GF-D8 (cell line): ENCODE measurements around the gene LZTR1.
"Not testable (repeated sequence)": the region's sequence is repeated elsewhere in the genome, so short reads cannot be mapped to it uniquely, and the experiment has no call there.

Source experiments
- DNase-seq: peaks from one replicate; lab custom pipeline; 2025; lab: John Stamatoyannopoulos, UW

Gene LZTR1

GRCh38 chr22:20996598-20997535 lies 14.8 kb downstream of the LZTR1 start:
- no peak for DNase-seq

DNA sequence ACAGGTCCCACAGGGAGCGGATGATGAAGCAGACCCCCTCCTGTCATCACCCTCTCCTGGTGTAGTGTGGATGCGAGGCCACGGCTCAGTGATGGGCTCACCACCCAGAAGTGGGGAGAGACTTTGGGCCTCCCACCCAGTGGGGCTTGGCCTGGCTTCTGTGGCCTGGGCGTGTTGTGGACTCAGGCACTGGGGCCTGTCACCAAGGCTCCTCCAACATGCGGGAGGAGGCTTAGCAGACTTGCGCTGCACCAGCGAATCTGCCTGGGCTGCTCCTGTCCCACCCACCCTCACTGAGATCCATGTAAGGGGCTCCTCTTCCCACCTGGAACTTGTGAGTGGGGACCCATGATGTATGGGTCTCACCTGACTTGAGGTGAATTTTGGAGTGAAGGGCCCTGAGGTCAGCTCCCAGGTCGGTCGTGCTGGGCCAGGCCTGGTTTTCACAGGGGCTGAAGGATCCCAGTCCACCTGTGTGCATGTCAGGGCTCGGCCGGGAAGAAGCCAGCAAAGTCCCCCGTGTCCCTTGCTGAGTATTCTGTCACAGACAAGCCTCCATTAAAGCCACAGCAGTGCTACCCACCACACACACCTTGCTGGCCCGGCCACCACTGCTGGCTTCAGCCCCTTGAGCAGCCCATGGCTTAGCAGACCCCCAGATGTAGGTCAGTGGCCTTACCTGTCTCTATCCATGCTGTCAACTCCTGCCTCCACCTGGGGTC lies 15.6 kb downstream of the LZTR1 start:
- no peak for DNase-seq

- DNase-seq, result no peak
Observed at GRCh38 chr22:20998411-20999336, 16.6 kb downstream of the LZTR1 start.

DNA sequence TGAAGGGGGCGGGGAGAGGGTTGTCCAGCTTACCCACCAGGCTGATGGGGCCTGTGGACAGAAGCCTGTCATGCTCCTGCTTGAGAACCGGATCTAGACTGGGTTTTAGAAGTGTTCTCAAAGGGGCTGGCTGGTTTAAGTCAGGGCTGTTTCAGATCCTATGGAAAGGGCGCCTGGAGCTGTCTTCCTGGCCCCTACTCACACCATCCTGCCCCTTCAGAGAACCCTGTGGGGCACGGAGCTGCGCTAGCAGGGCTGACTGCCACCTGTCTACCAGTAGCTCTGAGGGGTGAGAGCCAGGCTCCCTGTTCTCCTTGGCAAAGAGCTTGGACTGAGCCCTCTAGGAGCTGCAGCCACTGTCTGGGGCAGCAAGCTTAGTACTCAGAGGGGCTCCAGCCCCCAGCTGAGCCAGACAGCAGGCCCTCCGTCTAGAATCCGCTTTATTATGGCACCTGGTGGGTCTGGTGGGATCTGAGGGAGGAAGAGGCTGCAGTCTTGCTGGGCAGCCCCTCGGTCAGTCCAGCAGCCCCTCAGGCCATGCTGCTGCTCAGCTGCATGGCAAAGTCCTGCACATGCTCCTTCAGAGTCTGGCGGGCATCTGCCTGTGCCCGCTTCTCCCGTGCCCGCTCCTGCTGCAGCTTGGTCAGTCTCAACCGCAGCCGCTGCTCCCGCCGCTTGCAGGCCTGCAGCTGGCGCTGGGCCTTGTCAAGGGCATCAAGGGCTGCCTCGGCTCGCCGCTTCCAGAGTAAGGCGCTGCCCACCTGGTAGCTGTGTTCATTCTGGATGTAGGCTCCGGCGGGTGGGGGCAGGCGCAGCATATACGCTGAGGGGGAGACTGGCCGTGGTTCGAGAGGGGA lies 17.5 kb downstream of the LZTR1 start:
- DNase-seq, result no peak

DNA sequence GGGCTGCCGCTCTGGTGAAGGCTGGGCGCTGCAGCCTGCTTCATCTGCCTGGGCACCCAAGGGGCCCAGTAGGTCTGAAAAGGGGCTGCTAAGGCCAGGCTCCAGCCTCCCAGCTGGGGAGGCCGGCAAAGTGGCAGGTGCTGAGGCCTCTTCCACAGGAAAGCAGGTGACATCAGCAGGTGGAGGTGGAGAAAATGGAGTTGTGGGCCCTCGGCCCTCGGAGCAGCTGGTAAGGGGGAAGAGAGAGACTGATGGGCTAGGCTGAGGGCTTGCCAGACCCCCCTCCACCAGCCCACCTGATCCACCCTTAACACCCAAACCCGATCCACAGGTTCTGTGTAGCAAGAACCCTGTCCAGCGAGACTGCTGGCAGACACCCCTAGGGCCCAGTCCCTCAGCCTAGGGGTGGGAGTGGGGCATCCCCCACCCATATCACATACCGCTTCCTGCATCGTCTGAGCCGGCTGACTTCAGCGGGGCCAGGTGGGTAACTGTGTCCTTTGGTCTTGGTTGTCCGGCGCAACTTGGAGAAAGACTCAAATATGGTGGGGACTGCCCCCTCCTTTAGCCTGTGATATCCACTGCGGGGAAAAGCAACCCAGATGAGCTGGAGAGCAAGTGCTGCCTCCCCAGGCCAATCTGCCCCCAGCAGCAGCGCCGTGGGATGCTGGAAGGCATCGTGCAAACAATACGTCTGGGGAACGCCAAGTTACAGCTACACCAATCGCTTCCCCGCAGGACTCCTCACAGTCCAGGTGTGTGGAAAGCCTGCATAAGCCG lies 18.3 kb downstream of the LZTR1 start:
- no peak for DNase-seq

DNA sequence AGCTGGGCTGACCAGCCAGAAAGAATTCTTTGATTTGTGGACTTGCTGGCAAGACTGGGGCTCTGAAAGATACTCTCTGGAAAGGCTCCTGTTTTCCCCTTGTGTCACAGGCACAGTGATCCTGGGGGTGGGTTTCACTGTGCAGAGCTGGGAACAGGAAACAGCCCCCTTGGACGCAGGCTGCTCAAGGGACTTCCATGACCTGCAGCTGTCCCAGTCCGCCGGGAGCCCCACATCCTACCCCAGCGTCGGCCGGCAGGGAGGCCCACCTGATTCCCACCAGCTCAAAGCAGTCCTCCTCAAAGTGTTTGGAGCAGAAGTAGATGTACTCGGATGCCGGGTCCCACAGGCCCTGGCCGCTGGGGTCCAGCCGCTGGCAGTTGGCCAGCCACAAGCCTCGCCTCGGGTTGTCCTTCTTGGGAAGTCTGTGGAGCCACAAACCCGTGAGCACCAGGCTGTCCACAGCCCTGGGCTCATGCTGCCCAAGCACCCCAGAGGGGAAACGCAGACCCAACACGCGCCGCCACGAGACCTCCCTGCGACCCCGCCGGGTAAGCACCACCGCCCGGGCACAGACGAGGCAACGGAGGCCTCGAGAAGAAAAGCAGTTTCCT lies 19.0 kb downstream of the LZTR1 start:
- DNase-seq, result no peak

DNA sequence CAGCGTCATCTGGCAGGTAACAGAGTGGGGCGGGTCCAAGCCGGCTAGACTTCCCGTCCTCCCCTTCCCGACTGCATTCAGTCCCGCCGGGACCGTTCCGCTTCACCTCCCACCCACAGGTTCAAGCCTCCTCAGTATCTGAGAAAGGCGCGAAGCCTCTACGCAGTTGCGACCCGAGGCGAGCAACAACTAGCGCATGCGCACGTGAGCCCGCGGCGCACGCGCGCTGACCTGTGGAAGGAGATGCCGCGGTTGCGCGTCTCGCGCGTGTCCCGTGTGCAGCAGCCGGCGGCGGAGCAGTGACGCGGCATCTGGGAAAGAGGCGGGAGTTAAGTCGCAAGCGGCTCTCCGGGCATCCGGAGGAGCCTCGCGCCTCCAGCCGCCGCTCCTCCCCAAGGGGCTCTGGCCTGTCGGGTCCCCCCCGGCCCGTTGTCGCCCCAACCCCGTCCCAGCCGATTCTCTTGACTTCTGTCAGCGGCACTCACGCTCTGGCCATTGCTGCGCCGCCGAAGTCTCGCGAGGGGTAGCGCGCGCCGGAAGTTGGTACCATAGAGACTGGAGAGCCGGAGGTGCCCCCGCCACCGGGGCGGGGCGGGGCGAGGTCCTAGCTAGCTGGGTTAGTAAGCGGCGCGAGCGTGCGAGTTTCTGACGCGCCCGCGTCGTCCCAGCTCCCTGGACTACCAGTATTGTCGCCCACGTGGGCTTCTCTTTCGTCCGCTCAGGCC lies 19.7 kb downstream of the LZTR1 start, which contains the start of gene THAP7:
TSS of gene THAP7 (minus strand) at position 518 of the 725 bp plus-strand sequence. CDS start at position 311, 207 bp downstream.
- DNase-seq, result peak; percentile 87

DNA sequence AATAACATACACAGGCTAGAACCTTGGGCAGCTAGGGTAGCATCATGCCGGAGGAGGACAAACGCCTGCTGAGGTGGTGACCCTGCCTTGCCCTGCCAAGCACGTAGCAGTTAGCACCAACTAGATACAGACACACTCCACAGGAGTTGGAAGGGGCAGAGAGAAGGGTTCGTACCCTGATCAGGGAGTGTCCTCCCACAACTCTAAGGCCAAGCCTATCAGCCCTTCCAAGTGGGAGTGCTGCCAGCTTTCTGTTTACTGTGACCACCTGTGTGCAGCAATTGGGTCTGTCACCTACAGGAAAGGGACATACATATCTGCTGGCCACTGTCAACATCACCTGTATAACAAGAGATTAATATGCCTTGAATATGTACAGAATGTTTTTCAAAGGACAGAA lies 21.7 kb downstream of the LZTR1 start:
- no peak for DNase-seq

GRCh38 chr22:21009208-21009607 lies 27.1 kb downstream of the LZTR1 start:
- not testable (repeated sequence) for DNase-seq

DNA sequence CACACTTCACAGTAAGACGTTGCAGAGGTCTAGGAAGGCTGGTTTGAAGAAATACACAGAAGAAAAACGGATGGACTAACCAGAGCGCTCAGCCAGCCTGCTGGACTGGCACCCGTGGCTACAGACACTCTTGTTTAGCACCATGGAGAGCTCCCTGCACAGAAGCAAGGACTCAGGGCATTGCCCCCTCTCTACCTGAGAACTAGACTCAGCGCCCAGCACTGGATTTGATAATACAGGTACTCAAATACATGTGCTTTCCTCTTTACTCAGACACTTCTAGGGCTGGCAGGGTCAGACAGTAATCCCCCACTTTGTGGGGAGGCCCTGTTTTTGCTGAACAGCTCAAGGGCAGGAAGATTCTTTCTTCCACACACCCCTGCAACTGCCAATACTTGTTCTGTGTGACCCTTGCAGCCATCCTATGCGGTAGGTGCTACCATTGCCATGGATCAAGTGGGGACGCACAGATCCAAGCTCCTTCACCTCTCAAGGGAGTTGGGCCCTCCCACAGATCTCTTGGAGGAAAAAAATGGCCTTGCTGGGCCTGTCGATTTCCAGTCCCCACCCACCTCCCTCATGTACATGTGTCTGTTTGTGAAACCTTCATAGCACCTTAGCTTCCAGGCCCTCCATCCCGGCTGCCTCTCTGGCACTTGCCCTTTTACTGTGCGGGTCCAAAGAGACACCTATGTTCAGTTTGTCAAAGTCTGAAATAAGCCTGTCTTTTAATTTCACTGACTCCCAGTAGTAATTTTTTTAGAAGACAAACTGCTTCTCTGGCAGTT lies 27.7 kb downstream of the LZTR1 start:
- no peak for DNase-seq

- DNase-seq, result no peak
Observed at GRCh38 chr22:21010426-21011113, 28.5 kb downstream of the LZTR1 start.

DNA sequence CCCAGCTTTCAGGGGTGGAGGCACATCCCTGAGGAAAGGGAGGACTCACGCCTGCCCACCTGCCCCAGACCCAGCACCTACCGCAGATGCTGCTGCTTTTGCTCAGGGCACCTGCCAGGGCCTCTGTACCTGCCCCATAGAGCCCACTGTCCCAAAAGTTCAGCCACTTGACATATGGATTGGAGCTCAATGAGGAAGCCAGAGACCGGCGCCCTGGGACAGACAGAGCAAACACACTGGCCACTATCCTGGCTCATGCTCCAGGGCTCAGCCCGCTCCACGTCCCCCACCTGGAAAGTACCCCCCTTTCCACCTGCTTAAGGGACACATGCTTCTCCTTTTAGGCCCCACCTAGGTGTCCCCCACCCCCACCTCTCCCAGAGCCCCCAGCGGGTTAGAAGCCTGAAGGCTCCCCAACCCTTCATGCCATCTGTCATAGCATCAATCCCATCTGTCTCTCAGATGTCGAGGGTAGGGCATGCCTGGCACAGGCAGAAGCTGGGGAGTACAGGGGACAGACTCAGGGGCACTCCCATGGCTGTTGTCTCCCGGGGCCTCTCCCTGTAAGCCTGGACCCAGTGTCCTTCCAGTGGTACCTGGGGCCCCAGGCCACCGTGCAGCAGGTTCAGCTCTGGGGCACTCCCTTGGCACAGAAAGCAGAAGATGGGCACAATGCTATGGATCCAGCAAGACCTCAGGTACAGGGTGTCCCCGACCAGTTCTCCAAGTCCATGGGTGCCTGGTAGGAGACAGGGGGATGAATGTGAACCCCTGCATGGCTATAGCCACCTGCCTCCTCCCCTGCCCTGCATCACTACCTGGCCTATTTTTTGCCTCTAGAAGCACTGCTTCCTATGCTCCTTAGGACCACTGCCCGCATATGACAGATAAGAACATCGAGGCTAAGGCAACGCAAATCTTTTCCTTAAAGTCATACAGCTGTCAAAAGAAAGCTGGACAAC lies 30.6 kb downstream of the LZTR1 start:
- DNase-seq, result no peak

DNA sequence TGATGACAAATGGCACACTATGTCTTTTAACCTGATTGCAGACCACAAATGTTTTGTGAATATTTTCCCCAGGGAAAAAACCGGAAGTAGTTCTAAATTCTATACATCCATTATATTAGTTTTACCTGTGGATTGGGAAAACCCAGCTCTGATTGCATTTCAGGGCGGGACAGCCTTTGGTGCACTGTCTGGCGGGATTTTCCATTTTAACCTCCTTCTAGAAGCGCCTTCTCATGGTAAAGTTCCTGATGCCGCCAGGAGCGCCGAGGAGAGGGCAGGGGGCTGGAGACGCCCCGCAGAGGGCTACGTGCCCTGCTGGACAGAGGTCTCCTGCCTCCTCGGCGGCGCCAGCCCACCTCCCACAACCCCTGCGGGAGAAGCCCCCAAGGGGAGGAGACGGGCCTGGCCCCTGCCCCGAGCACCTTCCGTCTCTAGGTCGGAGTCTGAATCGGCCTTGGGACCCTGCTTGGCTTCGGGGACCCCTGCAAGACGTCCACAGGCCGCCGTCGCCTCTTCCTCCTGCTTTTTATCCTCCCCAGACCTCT lies 31.6 kb downstream of the LZTR1 start:
- DNase-seq, result no peak

DNA sequence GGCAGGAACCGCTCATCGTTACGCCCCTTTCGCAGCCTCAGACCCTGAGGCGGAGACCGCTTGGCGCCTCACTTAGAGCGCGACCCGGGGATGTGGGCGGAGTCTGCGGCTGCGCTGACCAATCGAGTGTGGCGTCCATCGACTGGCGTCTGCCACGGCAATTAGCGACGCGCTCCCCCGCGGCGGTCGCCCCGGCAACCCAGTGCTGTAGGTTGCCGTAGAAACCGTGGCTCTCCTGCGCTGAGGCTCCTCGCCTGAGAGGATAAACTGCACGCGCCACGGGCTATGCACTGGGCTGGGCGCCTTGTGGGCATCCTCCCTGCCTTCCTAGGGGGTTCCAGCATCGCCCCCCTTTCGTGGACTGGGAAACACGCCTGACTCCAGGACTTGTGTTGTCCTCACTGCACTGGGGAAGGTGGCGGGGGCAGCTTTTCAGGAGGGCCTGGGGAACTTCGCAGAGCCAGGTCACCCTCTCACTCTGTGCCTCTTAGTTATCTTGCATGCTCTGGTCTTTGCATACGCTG lies 32.2 kb downstream of the LZTR1 start:
- no peak for DNase-seq

GRCh38 chr22:21014726-21015465 lies 32.8 kb downstream of the LZTR1 start, which contains the start of gene P2RX6:
TSS of gene P2RX6 (plus strand) at chr22:21015165. CDS start at chr22:21015175, 10 bp downstream.
- no peak for DNase-seq
